PFSK-1 (cell line): ENCODE measurements around the gene AOAH.

Experiments
- FOXP2 ChIP-seq: optimal IDR thresholded peaks from 2 replicates; pipeline ENCODE3; 2011; ENCODE audit warnings: borderline replicate concordance, control low read depth, inconsistent platforms; ENCODE audit not compliant: insufficient read depth; ENCODE audit errors: extremely low read length, extremely low read depth
- POLR2AphosphoS5 ChIP-seq: IDR thresholded peaks from 2 replicates; pipeline ENCODE4 v1.6.1; 2012; ENCODE audit warnings: low read depth, mild to moderate bottlenecking, control low read depth, low read length, moderate library complexity
- REST ChIP-seq, 2 experiments: IDR thresholded peaks; 2 replicates each; pipeline versions ENCODE4 v1.6.1 to v1.8.0; 2011 to 2012; ENCODE audit warnings: low read depth in 2 of 2, low read length in 2 of 2, control low read depth in 1 of 2, inconsistent platforms in 1 of 2, mild to moderate bottlenecking in 1 of 2, moderate library complexity in 1 of 2; ENCODE audit not compliant: insufficient read depth in 1 of 2
- SIN3A ChIP-seq: IDR thresholded peaks from 2 replicates; pipeline ENCODE4 v1.6.1; 2012; ENCODE audit warnings: mild to moderate bottlenecking, low read length, moderate library complexity, borderline replicate concordance; ENCODE audit not compliant: insufficient read depth
- TAF1 ChIP-seq: IDR thresholded peaks from 2 replicates; pipeline ENCODE4 v1.6.1; 2012; ENCODE audit warnings: low read length, control low read depth, borderline replicate concordance; ENCODE audit not compliant: insufficient read depth

The AOAH gene

GRCh38 chr7:36615852-36616540, 108.3 kb downstream of the AOAH start:
- TF ChIP-seq REST (IDR thresholded peaks at IDR 0.05; ENCODE audit: insufficient read depth in 1 of 2, low read depth in 2 of 2, low read length in 2 of 2), result no peak
- TF ChIP-seq FOXP2, result no peak
- no peak for TF ChIP-seq POLR2AphosphoS5
- no peak for TF ChIP-seq SIN3A
- TF ChIP-seq TAF1, result no peak

- TF ChIP-seq SIN3A (no peak), POLR2AphosphoS5 (no peak), REST (IDR thresholded peaks at IDR 0.05; ENCODE audit: insufficient read depth in 1 of 2, low read depth in 2 of 2, low read length in 2 of 2) (no peak), TAF1 (no peak), FOXP2 (no peak)
These were observed 109.3 kb downstream of the AOAH start for GRCh38 chr7:36614959-36615358.

DNA sequence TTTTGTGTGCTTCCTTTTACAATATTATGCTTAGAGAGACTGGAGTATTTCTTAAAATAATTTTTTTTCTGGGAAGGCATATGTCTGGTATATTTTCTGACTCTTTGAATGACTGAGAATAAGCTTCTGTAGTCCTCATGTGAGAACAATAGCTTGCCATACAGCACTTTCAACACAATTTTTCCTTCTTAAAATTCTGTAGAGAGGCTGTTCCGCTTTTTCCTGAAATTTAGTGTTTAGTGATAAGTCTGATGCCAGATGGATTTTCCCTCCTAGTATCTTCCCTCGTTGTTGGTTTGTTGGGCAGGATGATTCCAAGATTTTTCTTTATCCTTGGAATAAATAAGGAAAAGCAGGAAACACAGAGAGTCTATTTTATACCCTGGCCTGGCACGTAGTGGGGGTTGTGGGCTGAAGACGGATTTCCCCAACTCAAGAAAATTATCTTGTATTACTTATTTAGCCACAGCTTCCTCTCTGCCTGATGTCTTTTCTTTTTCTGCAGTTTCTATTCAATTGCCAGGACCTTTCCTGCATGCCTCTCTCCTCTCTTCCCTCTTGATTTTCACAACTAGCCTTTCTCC, 111.2 kb downstream of the AOAH start:
- TF ChIP-seq FOXP2, result no peak
- TF ChIP-seq POLR2AphosphoS5, result no peak

DNA sequence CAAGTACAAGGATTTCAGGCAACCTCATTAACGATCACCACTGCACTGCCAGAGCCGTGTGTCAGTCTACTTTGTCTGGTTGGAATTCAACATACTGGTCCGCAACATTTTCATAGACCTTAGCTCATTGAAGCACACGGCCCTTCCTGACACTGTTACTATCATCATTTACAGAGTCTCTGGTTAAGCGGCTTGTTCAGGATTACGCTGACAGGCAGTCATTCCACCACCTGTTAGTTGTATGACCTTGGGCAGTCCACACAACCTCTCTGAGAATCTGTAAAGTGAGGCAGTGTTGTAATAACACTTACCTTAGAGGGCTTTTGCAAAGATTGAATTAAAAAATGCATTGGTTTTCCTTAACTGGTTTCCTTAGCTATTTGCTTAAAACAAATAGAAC, 112.6 kb downstream of the AOAH start:
- no peak for TF ChIP-seq TAF1
- TF ChIP-seq FOXP2, result no peak
- no peak for TF ChIP-seq POLR2AphosphoS5
- TF ChIP-seq REST (IDR thresholded peaks at IDR 0.05; ENCODE audit: insufficient read depth in 1 of 2, low read depth in 2 of 2, low read length in 2 of 2), result no peak
- no peak for TF ChIP-seq SIN3A

GRCh38 chr7:36607721-36608095, 116.6 kb downstream of the AOAH start:
- TF ChIP-seq FOXP2 (no peak), SIN3A (no peak)

DNA sequence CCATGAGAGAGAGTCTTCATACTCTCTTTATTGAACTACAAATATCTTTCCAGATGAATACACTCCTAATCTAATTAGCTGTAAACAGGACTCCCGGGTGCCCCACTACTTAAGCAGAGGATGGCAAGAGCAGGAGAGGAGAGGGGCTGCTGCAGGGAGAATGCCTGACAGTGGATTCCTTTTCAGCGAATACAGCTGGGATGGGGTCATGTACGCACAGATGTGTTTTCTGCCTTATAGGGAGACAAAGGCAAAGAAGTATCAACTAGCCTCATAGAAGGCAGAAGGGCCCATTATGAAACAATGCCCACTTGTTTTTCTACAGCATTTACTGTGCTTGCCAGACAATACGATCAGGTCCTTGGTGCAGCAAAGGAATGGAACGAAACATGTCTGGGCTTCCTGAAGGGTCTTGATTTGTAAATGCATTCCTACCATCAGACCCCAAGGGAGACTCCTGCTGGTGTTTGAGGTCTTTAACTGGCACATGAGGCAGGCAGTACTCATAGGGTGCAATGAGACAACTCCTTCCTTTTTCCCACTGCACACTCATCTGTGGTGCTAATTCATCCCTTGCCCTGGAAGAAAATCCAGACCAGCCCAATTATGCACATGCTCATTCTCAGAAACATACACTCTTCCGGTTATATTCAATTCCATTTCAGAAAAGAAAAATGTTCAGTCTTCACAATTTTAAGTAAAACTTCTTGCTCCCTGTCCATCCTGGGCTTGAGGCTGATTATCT, 117.1 kb downstream of the AOAH start:
- TF ChIP-seq FOXP2 (no peak), TAF1 (no peak), POLR2AphosphoS5 (no peak), REST (IDR thresholded peaks at IDR 0.05; ENCODE audit: insufficient read depth in 1 of 2, low read depth in 2 of 2, low read length in 2 of 2) (no peak), SIN3A (no peak)
